Colon (tissue), 2 donors: ENCODE results near the gene LTBP4.

Experiments used
- FAIRE-seq: peaks from 2 replicates; lab custom pipeline; 2012; peaks lifted over from hg19 to GRCh38; lab: Jason Lieb, UNC
- donor health status: control.
- donor health status: control.

The LTBP4 gene

DNA sequence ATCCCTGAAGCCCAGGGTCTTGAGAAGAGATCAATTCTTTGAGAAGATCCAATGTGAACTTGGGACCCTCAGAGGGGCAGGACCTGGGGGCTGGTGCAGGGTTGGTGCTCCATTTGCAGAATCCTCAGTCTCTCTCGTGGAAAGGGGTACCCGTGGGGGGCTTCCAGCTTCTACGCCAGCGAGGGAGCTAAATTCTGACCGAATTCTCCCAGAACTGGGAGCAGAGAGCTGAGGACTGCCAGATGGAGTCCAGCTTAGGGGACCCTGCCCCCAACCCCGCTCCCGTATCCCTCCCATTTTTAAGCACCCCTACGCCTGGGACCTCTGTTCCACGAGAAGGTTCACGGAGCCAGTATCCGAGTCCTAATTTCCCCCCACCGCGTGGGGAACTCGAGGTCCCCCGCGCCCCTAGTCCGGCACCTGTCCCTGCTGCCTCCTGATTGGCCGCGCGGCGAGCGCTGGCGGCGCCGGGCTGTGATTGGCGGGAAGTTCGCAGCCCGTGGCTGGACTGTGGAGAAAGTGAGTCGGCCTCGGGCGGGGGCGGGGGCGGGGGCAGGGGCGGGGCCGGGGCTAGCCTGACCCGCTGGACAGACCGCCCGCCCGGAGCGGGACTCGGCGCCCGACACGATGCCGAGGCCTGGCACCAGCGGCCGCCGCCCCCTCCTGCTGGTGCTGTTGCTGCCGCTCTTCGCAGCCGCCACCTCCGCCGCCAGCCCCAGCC lies 4.4 kb upstream of the LTBP4 start:
- FAIRE-seq: no peak

DNA sequence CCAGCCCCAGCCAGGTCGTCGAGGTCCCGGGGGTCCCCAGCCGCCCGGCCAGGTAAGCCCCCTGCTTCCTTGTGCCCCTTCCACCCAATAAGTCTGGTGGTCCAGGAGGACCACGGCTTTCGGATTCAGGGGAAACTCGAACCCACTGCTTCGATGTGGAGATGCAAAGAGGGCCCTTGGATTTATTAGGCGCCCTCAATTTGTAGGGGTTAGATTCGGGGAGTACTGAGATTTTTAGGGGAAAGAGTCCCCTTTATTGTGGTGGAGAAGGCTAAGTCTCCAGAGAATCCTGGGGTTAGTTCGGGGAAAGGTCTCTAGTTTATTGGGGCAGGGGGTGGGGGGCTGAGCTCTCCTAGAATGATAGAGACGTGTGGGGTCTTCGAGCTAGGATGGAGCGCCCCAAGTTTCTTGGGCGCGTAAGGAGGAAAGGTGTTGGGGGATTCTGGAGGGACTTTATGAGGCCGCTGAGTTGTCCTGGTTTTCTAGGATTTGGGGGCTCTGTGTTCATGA lies 3.8 kb upstream of the LTBP4 start:
- no peak for FAIRE-seq

DNA sequence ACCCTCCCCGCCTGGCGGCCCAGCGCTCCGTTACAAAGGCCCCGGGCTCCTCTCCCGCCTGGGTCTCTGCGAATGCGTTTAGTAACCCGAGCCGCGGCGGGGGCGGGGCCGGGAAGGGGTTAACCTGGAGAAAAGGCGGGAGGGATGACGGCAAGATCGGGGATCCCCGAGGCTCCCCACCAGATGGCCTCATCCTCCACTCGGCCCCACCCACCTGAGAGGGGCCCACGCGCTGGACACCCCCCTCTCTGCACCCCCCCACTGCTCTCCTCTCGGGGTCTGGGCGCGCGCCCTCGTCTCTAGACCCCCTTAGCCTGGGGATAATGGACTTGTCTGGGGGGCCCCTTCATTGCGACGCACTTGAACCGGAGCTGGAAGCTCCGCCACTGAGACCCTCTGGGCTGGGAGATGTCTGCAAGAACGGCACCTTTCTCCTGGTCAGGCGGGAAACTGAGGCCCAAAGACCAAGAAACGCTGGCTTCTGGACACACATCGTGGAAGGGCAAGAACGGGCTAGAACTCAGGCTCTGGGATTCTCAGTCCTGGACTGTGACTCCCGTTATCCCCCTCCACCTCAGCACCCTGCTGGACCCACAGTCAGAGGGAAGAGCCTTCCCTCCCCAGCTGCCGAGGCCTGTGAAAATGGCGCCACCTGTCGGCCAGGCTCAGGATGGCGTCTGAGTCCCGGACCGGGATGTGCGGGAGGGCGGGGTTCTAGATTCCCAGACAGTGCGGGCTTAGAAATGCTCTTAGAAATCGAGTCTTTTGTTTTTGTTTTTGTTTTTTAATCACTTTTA lies 2.9 kb upstream of the LTBP4 start:
- FAIRE-seq: no peak

DNA sequence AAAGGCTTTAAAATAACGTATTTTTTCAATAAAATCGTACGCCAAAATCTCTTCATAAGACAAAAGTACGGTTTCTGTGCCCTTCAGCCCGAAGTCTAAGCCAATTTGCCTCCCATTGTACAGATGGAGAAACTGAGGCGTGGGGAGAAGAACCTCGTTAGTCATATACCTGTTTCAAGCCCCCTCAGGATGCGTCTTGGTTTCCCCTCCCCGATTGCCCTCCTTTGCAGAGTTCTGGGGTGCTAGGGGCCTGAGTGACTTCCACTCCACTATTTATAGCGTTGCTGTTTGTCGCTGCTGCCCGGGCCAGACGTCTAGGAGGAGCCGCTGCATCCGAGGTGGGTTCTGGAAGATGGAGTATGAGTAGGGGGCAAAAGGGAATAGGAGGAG lies 2.3 kb upstream of the LTBP4 start:
- FAIRE-seq: no peak

DNA sequence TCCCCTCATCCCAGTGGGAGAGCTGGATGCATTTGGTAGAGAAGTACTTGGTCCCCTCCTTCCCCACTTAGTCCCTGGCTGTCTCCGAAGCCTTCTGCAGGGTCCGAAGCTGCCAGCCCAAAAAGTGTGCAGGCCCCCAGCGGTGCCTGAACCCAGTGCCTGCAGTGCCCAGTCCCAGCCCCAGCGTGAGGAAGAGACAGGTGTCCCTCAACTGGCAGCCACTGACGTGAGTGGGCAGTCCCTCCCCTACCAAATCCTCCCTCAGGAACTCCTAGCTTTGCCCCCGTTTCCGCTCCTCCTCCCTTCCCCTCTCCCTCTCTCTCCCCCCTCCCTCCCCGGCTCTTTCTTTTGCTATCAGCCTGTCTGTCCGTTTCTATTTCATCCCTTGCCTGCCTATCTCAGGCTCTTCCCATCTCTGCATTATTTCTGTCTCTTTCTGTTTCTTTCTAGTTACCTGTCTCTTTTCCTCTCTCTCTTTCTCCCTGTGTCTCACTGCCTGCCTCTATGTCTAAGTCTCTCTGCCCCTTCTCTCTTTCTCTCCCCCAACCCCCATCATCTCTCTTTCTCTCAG lies 1.8 kb upstream of the LTBP4 start:
- no peak for FAIRE-seq

DNA sequence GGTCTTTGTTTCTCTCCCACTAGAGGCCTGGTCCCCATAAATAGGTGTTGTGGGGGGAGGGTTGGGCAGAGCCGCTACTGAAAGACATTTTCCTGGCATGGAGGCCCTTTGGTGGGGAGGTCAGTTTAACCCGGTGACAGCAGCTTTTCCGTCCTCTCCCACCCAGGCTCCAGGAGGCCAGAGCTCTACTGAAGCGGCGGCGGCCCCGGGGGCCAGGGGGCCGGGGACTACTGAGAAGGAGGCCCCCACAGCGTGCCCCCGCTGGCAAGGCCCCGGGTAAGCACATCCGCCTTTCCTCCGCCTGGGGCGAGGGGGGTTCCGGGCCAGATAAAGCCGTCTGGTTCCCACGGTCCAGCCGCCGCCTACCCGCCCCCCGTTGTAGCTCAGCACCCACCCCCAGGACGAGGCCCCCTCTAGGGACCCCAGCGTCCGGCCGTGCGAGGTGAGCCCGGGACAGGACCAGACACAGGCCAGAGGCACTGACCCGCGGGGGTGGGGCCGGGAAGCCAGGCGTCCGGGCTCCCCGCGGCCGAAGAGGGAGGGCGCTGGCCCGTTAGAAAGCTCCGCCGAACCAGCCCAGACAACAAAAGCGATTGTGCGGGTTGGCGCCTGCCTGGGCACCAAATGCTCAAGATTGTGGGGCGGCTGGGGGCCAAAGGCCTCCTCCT lies 1.1 kb upstream of the LTBP4 start:
- FAIRE-seq: no peak

DNA sequence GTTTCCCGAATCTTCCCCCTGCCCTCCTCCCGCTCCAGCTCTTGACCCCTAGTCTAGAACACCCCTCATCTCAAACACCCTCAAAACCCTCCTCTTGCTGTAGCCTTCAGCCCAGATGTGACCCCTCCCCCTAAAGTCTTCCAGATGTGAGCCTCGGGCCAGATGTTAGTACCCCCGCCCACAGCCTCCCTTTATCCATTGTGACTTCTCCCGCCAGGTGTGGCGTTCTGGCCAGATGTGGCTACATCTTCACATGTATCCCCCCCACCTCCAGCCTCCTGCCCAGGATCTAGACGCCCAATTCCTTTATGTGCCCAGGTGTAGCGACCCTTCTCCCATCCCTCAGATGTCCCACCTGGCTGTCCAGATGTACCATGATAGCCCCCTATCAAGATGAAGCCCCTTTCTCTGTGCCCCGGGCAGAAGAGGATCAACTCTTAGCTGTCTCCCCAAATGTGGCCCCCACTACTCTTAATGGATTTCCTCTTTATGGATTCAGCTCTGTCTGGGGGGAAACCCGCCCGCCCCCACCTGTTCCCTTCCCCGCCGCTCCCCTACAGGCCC lies 517 bp upstream of the LTBP4 start:
- no peak for FAIRE-seq

DNA sequence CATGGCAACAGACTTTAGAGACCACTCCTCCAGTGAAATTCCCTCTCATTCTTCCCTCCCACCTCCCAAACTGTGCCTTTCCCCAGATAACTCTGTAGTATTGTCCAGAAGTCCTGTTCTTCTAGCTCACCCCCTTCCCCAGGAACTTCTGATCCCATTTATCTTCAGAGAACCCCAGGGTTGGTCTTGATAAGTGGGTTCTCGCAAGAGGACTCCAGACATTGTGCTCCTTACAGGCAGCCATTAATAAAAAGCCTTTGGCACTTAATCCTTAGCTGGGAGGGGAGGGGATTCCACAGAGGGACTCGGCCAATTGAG lies 1.9 kb downstream of the LTBP4 start:
- no peak for FAIRE-seq

DNA sequence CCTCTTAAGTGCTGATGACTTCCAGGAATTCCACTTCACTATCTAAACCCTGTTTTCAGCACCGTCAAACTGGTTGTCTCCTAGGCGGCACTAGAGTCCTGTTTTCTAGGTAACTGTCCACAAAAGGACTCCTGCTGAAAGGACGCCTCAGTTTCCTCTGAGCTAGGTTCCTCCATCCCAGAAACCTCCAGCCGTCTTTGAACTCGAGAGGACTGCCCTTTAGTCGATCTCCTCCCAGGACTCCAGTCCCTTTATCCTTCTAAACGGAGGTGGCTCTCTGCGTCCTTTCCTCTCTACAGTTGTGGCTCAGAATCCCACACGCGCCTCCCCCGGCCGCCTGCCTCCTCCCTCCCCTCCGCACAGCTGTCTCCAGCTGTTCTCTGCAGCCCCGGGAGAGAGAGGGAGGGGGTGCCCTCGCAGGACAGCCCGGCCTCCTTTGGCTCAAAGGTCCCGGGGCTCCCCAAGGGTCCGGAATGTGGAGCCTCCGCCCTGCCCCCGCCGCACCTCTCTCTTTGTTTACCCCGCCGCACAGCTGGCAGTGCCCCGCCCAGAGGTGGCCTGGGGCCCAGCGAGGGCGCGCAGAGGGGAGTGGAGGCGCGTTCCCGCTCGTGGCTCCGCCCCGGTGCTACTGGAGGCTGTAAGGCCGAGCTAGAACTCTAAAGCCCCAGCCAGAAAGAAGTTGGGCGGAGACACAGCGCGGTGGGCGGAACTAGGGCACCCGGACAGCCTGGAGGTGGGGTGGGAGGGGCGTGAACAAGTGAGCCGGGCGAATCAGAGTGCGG lies 2.4 kb downstream of the LTBP4 start:
- peak; percentile 60 for FAIRE-seq

DNA sequence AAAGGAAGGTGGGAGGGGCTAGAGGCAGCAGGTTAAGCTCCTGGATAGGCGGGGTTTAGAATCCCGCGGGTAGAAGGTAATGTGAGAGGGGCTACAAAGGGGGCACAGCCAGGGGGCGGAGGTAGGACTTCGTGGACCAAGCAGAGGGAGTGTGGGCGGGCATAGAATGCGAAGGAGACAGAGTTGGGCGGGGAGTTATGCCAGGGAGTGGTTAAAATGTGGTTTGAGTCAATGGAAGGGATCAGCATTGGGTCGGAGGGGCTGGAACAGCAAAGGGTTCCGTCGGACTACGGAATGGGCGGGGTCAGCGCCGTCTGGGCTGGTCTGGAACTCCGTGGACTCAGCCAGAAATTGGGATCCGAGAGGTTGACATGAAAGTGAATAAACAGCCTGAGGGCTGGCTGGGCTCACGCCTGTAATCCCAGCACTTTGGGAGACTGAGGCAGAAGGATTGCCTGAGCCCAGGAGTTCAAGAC lies 3.0 kb downstream of the LTBP4 start:
- no peak for FAIRE-seq

DNA sequence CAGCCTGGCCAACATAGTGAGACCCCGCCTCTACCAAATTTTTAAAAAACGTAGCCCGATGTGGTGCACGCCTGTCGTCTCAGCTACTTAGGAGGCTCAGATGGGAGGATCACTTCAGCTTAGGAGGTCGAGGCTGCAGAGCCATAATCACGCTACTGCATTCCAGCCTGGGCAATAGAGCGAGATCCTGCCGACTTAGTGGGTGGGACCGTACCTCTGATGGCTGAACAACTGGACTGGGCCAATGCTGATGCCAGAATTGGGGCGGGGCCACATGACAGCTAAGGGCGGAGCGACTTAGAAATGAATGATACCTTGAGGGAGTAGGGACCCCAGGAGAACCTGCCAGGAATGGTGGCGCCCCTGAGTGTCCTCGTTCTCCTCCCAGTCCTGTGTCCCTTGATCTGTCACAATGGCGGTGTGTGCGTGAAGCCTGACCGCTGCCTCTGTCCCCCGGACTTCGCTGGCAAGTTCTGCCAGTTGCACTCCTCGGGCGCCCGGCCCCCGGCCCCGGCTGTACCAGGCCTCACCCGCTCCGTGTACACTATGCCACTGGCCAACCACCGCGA lies 3.6 kb downstream of the LTBP4 start:
- FAIRE-seq: no peak

DNA sequence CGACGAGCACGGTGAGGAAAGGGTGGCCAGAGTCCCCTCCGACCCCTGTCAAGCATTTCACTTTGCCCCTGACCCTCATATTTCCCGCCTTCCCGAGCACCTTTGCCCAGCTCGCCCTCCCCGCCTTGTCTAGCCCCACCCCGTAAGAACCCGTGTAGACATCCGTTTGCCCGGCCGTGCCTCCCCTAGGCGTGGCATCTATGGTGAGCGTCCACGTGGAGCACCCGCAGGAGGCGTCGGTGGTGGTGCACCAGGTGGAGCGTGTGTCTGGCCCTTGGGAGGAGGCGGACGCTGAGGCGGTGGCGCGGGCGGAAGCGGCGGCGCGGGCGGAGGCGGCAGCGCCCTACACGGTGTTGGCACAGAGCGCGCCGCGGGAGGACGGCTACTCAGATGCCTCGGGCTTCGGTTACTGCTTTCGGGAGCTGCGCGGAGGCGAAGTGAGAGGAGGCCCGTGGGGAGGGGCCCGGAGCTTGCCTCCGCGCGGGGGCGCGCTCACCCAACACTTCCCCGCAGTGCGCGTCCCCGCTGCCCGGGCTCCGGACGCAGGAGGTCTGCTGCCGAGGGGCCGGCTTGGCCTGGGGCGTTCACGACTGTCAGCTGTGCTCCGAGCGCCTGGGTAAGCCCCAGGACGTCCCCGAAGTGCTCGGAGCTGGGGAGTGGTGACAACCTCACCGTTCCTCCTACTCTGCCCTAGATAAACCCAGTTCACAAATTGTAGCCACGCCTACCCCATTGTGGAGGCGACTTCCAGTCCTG lies 4.2 kb downstream of the LTBP4 start:
- FAIRE-seq: no peak

DNA sequence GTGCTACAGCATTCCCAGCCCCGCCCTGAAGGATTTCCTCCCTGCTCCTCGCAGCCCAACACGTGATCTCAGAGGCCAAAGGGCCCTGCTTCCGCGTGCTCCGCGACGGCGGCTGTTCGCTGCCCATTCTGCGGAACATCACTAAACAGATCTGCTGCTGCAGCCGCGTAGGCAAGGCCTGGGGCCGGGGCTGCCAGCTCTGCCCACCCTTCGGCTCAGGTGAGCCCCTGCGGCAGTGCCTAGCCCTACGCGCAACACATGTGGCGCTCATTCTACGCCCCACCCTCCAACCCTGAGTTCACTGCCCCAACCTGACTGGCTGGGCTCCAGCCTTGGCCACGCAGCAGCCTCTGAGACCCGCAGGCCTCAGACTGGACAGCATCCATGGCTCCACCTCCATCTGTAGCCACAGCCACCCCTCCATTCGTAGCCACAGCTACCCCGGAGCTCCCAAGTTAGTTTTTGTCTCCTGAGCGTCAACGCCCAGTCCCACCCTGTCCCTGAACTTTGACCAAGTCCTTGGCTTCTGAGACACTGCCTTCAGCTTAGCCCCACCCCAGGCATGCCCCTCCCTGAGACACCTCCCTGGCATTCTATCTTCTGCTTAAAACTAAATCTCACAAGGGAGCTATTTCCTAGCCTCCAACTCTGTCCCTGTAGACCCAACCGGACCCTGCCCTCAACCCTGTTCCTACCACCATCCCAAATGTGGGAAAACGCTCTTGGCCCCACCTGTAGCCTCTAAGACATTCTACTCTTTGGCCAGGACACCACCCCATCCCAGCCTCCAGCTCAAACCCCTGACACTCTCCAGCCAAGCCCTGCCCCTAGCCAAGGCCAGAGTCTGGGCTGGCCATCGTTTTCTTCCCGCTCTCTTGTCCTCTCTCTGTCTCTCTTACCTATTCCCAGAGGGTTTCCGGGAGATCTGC lies 6.4 kb downstream of the LTBP4 start:
- no peak for FAIRE-seq

DNA sequence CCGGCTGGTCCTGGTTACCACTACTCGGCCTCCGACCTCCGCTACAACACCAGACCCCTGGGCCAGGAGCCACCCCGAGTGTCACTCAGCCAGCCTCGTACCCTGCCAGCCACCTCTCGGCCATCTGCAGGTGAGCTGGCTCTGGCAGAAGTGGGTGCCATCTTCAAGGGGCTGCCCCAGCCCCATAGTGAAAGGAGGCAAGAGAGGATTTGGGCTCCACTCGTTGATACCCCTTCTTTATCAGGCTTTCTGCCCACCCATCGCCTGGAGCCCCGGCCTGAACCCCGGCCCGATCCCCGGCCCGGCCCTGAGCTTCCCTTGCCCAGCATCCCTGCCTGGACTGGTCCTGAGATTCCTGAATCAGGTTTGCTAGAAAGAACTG lies 7.1 kb downstream of the LTBP4 start:
- FAIRE-seq: no peak

DNA sequence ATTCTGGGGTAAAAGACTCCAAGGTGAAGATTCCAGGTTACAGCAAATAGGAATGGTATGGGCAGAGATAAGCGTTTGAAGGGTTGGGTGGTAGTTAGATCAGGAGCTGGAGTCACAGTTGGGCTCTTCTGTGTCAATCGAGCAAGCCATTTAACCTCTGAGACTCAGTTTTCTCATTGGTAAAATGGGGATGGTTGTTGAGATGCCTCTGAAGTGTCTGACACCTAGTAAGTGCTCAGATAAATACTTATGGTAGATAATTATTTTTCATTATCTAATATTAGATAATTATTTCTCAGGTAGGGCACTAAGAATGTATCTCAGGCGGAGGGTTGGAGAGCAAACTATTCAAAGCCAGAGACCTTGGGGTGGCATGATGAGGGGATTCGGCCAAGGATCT lies 7.8 kb downstream of the LTBP4 start:
- FAIRE-seq: no peak

DNA sequence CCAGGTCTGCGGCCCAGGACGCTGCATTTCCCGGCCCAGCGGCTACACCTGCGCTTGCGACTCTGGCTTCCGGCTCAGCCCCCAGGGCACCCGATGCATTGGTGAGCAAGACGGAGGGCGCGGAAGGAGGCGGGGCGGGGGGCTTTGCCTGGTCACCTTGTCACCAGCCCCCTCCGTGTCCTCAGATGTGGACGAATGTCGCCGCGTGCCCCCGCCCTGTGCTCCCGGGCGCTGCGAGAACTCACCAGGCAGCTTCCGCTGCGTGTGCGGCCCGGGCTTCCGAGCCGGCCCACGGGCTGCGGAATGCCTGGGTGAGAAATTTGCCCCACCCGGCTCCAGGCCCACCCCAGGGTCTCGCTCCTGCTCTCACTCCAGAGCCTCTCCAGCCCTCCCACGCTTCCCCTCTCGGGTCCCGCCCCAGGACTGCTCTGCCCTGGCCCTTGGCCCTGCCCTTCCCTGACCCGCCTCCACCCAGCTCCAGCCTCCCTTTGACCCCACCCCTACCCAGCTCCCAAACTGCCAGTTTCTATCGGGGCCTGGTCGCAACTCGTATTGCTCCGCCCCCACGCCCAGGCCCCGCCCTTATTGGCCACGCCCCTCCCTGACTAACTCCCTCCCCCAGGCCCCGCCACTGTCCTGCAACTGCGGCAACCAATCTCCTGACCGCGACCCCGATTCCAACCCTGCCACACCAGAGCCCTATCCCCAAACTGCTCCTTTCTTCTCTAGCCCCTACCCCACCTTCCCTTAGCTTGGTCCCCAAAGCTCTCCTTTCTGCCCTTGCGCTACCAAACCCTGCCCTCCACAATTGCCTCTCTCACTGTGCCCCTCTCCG lies 8.6 kb downstream of the LTBP4 start:
- no peak for FAIRE-seq

DNA sequence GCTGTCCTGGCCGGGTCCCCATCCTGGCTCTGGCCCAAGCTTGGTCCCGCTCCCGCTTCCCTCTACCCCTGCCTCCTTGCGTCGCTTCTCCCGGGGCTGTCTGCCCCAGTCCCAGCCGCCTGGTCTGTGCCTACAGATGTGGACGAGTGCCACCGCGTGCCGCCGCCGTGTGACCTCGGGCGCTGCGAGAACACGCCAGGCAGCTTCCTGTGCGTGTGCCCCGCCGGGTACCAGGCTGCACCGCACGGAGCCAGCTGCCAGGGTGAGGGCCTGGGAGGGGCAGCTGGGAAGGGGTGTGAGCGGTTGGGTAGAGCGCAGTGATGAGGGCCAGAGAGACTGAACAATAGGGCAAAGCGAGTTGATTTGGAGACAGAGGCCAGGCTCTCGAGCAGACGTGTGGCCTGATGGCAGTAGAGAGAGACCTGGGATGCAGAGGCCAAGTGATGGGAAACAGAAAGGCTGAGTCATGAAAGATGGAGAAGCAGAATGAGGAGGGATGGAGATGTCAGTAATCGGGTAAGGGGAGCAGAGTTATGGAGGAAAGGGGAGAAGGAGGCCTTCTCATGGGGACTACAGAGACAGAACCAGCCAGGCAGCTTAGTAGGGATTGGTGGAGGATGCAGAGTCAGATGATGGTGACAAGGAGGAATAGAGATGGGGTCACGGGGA lies 9.4 kb downstream of the LTBP4 start:
- FAIRE-seq: no peak

DNA sequence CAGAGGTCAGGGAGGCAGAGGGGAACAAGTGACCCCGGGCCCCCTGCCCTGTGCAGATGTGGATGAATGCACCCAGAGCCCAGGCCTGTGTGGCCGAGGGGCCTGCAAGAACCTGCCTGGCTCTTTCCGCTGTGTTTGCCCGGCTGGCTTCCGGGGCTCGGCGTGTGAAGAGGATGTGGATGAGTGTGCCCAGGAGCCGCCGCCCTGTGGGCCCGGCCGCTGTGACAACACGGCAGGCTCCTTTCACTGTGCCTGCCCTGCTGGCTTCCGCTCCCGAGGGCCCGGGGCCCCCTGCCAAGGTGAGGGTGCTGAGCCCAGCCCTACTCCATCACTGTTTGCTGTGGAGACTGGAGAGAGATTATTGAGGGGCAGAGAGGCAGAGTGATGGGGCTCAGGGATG lies 9.9 kb downstream of the LTBP4 start:
- no peak for FAIRE-seq
